GM10266 (cell line): Measurements from ENCODE around the gene ZBTB45.
A peak's percentile ranks its signal among the peaks of the same experiment; 100 is the strongest.

Source experiments
- DNase-seq: peaks from one replicate; pipeline ENCODE4 v3.0.0; 2012; ENCODE audit errors: extremely low spot score
- CTCF ChIP-seq: IDR thresholded peaks from 2 replicates; pipeline ENCODE4 v1.5.1; 2012; ENCODE audit warnings: mild to moderate bottlenecking, low read depth; ENCODE audit not compliant: control insufficient read depth, insufficient read depth; ENCODE audit errors: missing control alignments

ZBTB45 gene

GRCh38 chr19:58521651-58522050 lies 2.0 kb upstream of the ZBTB45 start:
- TF ChIP-seq CTCF: no peak
- DNase-seq: no peak

GRCh38 chr19:58520257-58520599 lies 618 bp upstream of the ZBTB45 start:
- TF ChIP-seq CTCF: no peak
- no peak for DNase-seq

- TF ChIP-seq CTCF: peak; percentile 64
- DNase-seq: peak; percentile 70
Measured at GRCh38 chr19:58519087-58519354, 589 bp downstream of the ZBTB45 start.

GRCh38 chr19:58518256-58519086 lies 1.1 kb downstream of the ZBTB45 start:
- no peak for TF ChIP-seq CTCF
- no peak for DNase-seq

DNA sequence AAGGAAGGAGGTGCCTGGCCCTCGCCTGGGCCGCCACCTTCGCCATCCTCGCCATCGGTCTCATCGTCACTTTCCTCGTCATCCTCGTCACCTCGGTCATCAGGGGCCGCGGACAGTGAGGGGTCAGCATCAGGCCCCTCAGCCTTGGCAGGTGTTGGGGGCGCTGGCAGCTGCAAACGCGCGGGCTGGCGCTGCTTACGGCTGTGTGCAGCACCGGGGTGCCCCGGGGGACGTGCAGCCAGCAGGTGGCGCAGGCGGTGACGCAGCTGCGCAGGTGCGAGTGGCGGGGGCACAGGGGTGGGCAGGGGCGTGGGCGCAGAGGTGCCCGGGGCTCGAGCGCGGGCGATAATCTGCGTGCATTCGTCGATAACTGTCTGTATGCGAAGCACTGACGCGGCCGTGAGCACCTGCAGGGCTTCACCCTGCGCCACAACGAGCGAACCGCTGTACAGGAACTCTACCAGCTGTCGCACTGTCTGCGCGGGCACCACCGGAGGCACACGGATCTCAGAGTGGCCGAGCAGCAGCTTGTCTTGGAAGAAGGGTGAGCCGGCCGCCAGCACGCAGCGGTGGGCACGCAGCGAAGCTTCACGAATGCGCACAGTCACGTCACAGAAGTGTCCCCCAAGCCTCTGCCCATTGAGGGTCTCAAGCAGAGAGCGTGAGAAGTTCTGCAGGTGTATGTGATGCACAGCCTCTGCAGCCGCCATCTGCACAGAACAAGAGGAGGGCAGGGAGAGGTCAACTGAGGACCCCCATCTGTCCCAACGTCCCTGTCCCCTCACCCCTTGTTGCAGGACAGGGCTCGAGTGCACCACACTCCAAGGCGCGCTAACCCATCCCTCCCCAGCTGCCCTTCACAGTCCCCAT lies 2.4 kb downstream of the ZBTB45 start:
- no peak for TF ChIP-seq CTCF
- DNase-seq: no peak

GRCh38 chr19:58516246-58516836 lies 3.3 kb downstream of the ZBTB45 start:
- TF ChIP-seq CTCF: no peak
- no peak for DNase-seq

DNA sequence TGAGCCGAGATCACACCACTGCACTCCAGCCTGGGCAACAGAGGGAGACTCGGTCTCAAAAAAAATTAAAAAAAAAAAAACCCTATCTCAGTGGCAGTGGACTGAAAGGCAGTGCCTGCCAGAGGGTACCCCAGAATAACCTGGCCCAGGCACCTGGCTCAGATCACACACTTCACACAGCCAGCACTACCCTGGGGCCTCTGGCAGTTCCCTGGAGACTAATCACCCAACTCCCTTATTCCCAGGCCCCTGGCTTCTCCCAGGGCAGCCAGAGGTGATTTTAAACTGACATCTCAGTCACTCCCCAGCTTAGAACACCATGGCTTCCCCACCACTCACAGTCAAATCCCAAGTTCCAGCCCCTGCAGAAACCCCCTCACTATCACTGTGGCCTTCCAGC lies 4.4 kb downstream of the ZBTB45 start:
- TF ChIP-seq CTCF: no peak
- DNase-seq: no peak
